Pancreas (tissue), 10 donors: ENCODE results near the gene MRM1. TPM values are rescaled to one million over a fixed set of nuclear protein-coding genes. Genes with fewer than 3 reads are reported as not detected.

Source experiments
- ATAC-seq, 4 donors: fragments of 200-7000 bp; cut with Tn5 transposase; one replicate each; pipeline versions ENCODE4 v1.8.0 to v1.9.1; 2020; ENCODE audit warnings: mild to moderate bottlenecking in 4 of 4, moderate library complexity in 4 of 4
- DNase-seq, 6 donors: peaks; one replicate each; pipeline ENCODE4 v3.0.0-alpha.2; 2020
- FAIRE-seq: peaks from 2 replicates; lab custom pipeline; 2012; peaks lifted over from hg19 to GRCh38; lab: Jason Lieb, UNC
- H3K27ac ChIP-seq, 4 donors: fragments of 200-600 bp; sonication (generic); 1 replicate in 3 of 4; 2 replicates in 1 of 4; pipeline versions ENCODE4 v1.5.0 to v1.8.0; 2020
- H3K27me3 ChIP-seq, 4 donors: fragments of 200-600 bp; one replicate each; pipeline ENCODE4 v1.8.0; 2021
- H3K36me3 ChIP-seq, 3 donors: fragments of 200-600 bp; sonication (generic) in 1 of 3; one replicate each; pipeline versions ENCODE4 v1.5.0 to v1.8.0; 2020 to 2021
- H3K4me1 ChIP-seq, 3 donors: fragments of 200-600 bp; one replicate each; pipeline ENCODE4 v1.8.0; 2021
- H3K4me3 ChIP-seq, 4 donors: fragments of 200-600 bp; sonication (generic) in 2 of 4; one replicate each; pipeline versions ENCODE4 v1.5.0 to v1.8.0; 2020 to 2021
- H3K9me3 ChIP-seq, 4 donors: fragments of 200-600 bp; one replicate each; pipeline ENCODE4 v1.8.0; 2021
- WGBS, 2 donors: extraction: QIAGEN DNeasy Blood & Tissue Kit; methylation state at CpG; one replicate each; pipeline ENCODE4 v1.1.7; 2013; 5-methylcytosine and 5-hydroxymethylcytosine counted together
- intact Hi-C, 3 donors: fragments of 100-400 bp; cut with DNase I; formaldehyde crosslinking; loops; one replicate each; pipeline versions ENCODE4 v1.11.1 to v1.14.2; 2022
- polyA plus RNA-seq, 2 donors: library from polyadenylated mRNA; stranded (reverse); fragments of 200-250 nt; gene quantifications; one replicate each; pipeline ENCODE4 v1.2.3, GENCODE V29; 2013
- total RNA-seq, 6 donors: library from RNA; stranded (reverse); fragmentation: NEBNext Ultra II Directional in 4 of 6; extraction: Animal tissue kit (Norgen Biotek cat#: 25700) in 4 of 6; gene quantifications; one replicate each; pipeline versions ENCODE4 v1.2.1 to v1.2.4, GENCODE V29; 2021 to 2023
- TF ChIP-seq, protein P1 (sequence below), 4 donors: fragments of 200-600 bp; sonication (generic) in 3 of 4; IDR thresholded peaks; one replicate each; pipeline versions ENCODE4 v1.5.0 to v1.8.0; 2021; ENCODE audit warnings: antibody characterized with exemption in 4 of 4
- donor health status: healthy with polysubstance abuse.
- donor health status: DM: no; HTN: no; CAD: no; lungs with moderate emphysema.
- donor health status: DM: no; HTN: no; CAD: no.
- donor health status: control.
- donor health status: control.
- donor health status: Bipolar disorder and iron deficiency.
- donor health status: DM: yes; HTN: yes; CAD: no.
- donor health status: DM: no; HTN: no; CAD: no.
- donor health status: DM: no; HTN: no; CAD: no.
- donor health status: DM: yes; HTN: yes; CAD: no.

Gene MRM1
- total and polyA plus RNA-seq, 8 donors, result 2.5 to 7.5 (median 4.7) TPM

DNA sequence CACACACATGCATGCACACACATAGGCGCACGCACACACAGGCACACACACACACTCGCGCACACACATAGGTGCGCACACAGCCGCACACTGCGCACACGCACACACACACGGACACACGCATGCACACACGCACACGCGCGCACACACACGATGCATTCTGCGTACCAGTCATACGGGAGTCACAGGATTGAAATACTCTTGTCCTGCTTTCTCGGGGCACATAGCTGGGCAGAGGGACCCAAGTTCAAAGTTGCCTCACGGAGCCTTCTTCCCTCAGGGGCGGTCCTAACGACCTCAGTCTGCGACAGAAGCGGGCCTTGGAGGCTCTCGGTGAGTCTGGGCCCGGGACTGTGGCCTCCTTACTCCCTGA lies 56.0 kb downstream of the MRM1 start:
- FAIRE-seq (no peak), DNase-seq (no peak), ATAC-seq (peak in 1 of 4 donors; percentile 32)
- Histone ChIP-seq H3K4me1 (no peaks in the 10 kb centered on the region), H3K36me3 (no peaks in the 10 kb centered on the region), H3K9me3 (no peaks in the 10 kb centered on the region), H3K27me3 (peaks cover 0 to 5% (median 0%) of the 10 kb centered on the region in 4 donors), H3K27ac (no peak overlapping the region), H3K4me3 (peak overlapping the region in 2 of 4 donors; percentile 18 to 47)
- TF ChIP-seq, protein P1, sequence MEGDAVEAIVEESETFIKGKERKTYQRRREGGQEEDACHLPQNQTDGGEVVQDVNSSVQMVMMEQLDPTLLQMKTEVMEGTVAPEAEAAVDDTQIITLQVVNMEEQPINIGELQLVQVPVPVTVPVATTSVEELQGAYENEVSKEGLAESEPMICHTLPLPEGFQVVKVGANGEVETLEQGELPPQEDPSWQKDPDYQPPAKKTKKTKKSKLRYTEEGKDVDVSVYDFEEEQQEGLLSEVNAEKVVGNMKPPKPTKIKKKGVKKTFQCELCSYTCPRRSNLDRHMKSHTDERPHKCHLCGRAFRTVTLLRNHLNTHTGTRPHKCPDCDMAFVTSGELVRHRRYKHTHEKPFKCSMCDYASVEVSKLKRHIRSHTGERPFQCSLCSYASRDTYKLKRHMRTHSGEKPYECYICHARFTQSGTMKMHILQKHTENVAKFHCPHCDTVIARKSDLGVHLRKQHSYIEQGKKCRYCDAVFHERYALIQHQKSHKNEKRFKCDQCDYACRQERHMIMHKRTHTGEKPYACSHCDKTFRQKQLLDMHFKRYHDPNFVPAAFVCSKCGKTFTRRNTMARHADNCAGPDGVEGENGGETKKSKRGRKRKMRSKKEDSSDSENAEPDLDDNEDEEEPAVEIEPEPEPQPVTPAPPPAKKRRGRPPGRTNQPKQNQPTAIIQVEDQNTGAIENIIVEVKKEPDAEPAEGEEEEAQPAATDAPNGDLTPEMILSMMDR (IDR thresholded peaks at IDR 0.05), result no peak
- WGBS, 2 donors, result 67 to 68% methylated on average over 23 to 25 of the region's 25 CpGs
- intact Hi-C loops, result no loop called here

DNA sequence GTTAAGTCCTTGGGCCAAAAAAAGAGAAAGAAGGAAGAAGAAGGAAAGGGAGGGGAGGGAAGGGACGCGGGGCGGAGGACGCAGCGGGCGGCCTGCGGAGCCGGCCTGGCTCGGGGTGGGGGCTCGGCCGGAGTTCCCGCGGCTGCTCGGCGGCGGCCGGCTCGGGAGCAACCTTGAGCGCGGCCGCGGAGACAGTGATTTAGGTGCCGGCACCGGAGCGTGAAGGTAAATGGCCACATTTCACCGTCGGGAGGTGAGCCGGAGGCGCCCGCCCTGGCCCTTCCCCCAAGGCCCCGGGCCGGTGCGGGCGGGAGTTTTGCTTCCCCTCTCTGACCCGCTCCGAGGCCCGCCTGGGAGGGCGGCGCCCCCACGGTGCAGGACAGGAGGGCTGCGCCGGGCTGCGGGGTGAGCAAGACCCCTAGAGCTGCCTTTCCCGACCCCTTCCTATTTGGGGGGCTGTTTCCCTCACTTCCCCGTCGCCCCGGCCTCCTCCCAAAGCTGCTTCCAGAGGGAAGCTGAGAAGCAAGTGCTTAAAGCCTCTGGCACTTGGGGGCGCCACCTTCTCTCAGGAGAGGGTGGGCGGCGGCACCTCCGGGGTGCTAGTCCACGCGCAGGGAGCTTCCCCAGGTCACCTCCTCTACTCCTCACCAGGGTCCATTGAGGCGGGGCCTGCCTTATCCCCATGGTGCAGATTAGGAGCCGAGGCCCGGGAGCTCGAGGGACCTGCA lies 56.5 kb downstream of the MRM1 start:
- H3K4me3 ChIP-seq, result peak overlapping the region; percentile 8 to 47 (median 23)
- peaks cover 0 to 5% (median 0%) of the 10 kb centered on the region in 4 donors for H3K27me3 ChIP-seq

More for the DNA sequence above, 56.5 kb downstream of the MRM1 start:
- no peaks in the 10 kb centered on the region for H3K36me3 ChIP-seq
- peak in 2 of 6 donors; percentile 62 to 73 for DNase-seq
- H3K27ac ChIP-seq, result no peak overlapping the region
- WGBS, 2 donors, result 11 to 15% methylated on average over 40 to 57 of the region's 57 CpGs
- no peak for FAIRE-seq
- H3K9me3 ChIP-seq, result no peaks in the 10 kb centered on the region
- intact Hi-C loops, result no loop called here
- peak in 3 of 4 donors; percentile 50 to 60 (median 53) for ATAC-seq
- no peaks in the 10 kb centered on the region for H3K4me1 ChIP-seq
- TF ChIP-seq, protein P1 (IDR thresholded peaks at IDR 0.05), result no peak

Other genes with a start within 250 kb of the MRM1 start
- gene TBC1D3H, start 213.1 kb upstream of the MRM1 start, total RNA-seq, result not detected
- 1 to 10 TPM in 1 of 2 donors, not detected in 1; 2.6 TPM for gene TBC1D3H, start 213.1 kb upstream of the MRM1 start, polyA plus RNA-seq
- gene ZNHIT3, start 114.9 kb upstream of the MRM1 start, total RNA-seq, result 10 to 100 TPM; 13.6 to 19.2 (median 15.4) TPM
- gene ZNHIT3, start 114.9 kb upstream of the MRM1 start, polyA plus RNA-seq, result 10 to 100 TPM; 20.4 to 31.8 TPM
- gene MYO19, start 66.7 kb upstream of the MRM1 start, total RNA-seq, result 10 to 100 TPM; 16.4 to 31.9 (median 25.9) TPM
- gene MYO19, start 66.7 kb upstream of the MRM1 start, polyA plus RNA-seq, result 10 to 100 TPM; 31.1 to 46.4 TPM
- 1 to 10 TPM; 1.1 to 3.7 (median 2.9) TPM for gene PIGW, start 66.6 kb upstream of the MRM1 start, total RNA-seq
- 1 to 10 TPM; 2.4 to 3.9 TPM for gene PIGW, start 66.6 kb upstream of the MRM1 start, polyA plus RNA-seq
- 10 to 100 TPM; 27.3 to 41.5 (median 36.7) TPM for gene GGNBP2, start 56.7 kb upstream of the MRM1 start, total RNA-seq
- gene GGNBP2, start 56.7 kb upstream of the MRM1 start, polyA plus RNA-seq, result 10 to 100 TPM; 28.4 to 41.8 TPM
- gene DHRS11, start 9.7 kb upstream of the MRM1 start, total RNA-seq, result 1 to 10 TPM; 6.5 to 9.1 (median 7.6) TPM
- gene DHRS11, start 9.7 kb upstream of the MRM1 start, polyA plus RNA-seq, result 10 to 100 TPM; 14.7 to 15.4 TPM